LNCaP clone FGC (cell line): ENCODE measurements around the gene TCAP.
"Not testable (repeated sequence)": the region's sequence is repeated elsewhere in the genome, so short reads cannot be mapped to it uniquely, and the experiment has no call there.

Source experiments
- DNase-seq: peaks from one replicate; pipeline ENCODE4 v3.0.0-alpha.2; 2011; ENCODE audit warnings: low read depth
- H3K4me3 ChIP-seq: 2 replicates; pipeline ENCODE4 v1.5.1; 2011; ENCODE audit warnings: mild to moderate bottlenecking, low read depth, low read length, control low read depth
- TF ChIP-seq, protein P1 (sequence below): IDR thresholded peaks from 2 replicates; pipeline ENCODE4 v1.5.1; 2012; ENCODE audit warnings: mild to moderate bottlenecking; ENCODE audit not compliant: control insufficient read depth, insufficient read depth; ENCODE audit errors: extremely low read depth

Gene TCAP

DNA sequence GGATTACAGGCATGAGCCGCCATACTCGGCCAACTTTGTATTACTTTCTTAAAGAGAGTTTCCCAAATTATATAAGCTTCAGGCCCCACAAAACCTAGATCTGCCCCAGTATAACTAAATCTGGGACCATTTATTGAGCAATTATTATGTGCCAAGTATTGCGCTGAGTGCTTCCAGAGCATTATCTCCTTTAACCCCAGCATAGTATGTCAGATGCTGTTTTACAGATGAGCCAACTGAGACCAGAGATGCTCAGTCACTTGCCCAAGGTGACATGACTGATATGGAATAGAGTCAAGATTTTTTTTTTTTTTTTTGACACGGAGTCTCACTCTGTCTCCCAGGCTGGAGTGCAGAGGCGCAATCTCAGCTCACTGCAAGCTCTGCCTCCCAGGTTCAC, 32.8 kb downstream of the TCAP start:
- no peak for DNase-seq
- H3K4me3 ChIP-seq = no peak overlapping the region
- TF ChIP-seq, protein P1, sequence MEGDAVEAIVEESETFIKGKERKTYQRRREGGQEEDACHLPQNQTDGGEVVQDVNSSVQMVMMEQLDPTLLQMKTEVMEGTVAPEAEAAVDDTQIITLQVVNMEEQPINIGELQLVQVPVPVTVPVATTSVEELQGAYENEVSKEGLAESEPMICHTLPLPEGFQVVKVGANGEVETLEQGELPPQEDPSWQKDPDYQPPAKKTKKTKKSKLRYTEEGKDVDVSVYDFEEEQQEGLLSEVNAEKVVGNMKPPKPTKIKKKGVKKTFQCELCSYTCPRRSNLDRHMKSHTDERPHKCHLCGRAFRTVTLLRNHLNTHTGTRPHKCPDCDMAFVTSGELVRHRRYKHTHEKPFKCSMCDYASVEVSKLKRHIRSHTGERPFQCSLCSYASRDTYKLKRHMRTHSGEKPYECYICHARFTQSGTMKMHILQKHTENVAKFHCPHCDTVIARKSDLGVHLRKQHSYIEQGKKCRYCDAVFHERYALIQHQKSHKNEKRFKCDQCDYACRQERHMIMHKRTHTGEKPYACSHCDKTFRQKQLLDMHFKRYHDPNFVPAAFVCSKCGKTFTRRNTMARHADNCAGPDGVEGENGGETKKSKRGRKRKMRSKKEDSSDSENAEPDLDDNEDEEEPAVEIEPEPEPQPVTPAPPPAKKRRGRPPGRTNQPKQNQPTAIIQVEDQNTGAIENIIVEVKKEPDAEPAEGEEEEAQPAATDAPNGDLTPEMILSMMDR = no peak

DNA sequence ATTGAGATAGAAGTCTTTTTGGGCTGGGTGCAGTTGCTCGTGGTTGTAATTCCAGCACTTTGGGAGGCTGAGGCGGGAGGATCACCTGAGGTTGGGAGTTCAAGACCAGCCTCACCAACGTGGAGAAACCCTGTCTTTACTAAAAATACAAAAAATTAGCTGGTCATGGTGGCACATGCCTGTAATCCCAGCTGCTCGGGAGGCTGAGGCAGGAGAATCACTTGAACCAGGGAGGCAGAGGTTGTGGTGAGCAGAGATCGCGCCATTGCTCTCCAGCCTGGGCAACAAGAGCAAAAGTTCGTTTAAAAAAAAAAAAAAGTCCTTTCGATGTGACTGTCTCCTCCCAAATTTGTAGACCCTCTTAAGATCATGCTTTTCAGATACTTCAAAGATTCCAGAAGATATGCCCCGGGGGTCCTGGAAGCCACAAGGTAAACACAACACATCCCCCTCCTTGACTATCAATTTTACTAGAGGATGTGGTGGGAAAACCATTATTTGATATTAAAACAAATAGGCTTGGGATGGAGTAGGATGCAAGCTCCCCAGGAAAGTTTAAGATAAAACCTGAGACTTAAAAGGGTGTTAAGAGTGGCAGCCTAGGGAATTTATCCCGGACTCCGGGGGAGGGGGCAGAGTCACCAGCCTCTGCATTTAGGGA, 34.1 kb downstream of the TCAP start:
- DNase-seq = not testable (repeated sequence)
- peak overlapping the region; percentile 90 for H3K4me3 ChIP-seq

DNA sequence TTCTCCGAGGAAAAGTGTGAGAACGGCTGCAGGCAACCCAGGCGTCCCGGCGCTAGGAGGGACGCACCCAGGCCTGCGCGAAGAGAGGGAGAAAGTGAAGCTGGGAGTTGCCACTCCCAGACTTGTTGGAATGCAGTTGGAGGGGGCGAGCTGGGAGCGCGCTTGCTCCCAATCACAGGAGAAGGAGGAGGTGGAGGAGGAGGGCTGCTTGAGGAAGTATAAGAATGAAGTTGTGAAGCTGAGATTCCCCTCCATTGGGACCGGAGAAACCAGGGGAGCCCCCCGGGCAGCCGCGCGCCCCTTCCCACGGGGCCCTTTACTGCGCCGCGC, 34.6 kb downstream of the TCAP start, which contains the start of gene ERBB2:
TSS of gene ERBB2 (plus strand) at position 247 of the 330 bp plus-strand sequence. CDS start 175 bp downstream, outside the sequence.
- peak within 1 kb of the TSS; percentile 90 for H3K4me3 ChIP-seq
- peak; percentile 68 for DNase-seq

DNA sequence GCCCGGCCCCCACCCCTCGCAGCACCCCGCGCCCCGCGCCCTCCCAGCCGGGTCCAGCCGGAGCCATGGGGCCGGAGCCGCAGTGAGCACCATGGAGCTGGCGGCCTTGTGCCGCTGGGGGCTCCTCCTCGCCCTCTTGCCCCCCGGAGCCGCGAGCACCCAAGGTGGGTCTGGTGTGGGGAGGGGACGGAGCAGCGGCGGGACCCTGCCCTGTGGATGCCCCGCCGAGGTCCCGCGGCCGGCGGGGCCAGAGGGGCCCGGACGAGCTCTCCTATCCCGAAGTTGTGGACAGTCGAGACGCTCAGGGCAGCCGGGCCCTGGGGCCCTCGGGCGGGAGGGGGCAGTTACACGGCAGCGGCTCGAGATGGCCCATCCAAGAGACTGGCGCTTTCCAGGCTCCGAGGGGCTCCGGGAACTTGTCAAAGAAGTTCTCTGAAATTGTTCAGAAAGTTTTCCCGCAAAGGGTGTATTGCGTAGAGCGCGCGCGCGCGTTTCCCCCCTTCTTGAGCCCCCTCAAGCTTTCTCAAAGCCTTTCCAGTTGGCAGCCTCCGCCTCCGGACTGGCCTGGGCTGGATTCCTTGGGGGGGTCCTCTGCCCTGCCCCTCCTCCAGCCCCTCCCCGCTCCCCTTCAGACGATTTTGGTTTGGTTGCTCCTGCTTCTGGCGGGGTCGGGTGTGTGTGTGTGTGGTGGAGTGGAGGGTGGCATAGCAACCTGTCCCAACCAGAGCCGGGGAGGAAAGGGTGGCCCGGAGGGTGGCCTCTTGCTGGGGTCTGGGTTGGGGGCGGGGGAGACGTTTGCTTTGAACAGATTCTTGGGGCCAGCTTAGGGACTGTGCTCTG, 35.2 kb downstream of the TCAP start:
- TF ChIP-seq, protein P1 = no peak
- no peak for DNase-seq
- peak overlapping the region; percentile 90 for H3K4me3 ChIP-seq

More for the DNA sequence above, 34.6 kb downstream of the TCAP start, which contains the start of gene ERBB2:
- TF ChIP-seq, protein P1 = no peak

DNA sequence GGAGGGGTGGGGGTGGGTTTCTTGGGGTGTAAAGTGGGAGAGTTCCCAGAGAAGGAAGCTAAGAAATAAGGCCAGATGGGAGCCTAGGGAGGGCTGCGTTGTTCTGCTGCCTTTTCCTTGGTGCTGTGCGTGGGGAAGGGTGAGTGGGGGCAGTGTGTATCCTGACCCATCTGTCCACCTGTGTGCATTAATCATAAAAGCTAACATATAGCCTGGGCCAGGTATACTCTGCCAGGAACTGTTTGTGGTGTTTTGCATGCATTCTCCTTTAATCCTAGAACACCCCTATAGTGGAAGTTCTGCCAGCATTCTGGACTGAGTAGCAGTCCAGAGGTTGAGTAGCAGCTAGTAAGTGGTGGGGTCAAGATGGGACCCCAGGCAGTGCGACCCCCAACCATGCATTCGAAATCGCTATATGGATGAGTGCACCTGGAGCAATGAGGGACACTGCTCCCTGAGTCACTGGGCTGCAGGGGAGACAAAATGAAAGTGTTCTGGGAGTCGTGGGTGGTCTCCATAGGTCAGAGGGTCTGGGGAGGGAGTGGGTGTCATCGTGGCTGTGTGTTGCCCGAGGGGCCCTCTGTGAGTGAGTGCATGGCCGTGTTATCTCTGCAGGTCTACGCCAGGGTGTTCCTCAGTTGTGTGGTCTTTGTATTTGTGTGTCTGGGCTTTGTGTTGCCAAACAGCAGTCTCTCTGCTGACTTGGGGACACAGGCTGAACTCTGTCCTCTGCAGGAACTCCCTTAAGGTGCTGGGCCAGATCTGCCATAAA, 36.0 kb downstream of the TCAP start:
- TF ChIP-seq, protein P1 = no peak
- DNase-seq = no peak
- peak overlapping the region; percentile 90 for H3K4me3 ChIP-seq

DNA sequence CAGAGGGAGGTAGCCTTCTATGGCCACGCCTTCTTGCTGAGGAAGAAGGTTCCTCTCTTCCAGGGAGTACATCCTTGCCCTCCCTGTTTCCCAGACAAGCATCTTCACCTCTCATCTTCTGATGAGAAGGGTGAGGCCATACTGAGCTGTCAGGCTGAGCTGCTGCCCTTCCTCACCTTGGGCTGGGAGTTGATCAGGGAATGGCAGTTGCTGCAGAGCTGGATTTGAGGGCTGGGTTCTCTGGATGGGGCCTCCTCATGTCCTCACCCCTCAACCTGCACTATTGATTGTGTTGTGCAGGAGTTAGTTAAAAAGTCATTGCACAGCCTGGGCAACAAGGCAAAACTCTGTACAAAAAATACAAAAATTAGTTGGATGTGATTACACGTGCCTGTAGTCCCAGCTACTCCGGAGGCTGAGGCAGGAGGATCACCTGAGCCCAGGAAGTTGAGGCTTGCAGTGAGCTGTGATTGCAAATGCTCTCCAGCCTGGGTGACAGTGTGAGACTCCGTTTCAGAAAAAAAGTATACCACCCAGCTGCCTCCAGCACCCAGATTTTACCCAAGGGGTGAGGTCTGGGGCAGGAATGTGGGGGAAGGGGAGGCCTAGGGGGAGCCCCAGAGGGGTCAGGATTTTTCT, 36.8 kb downstream of the TCAP start:
- no peak for DNase-seq
- H3K4me3 ChIP-seq = peak overlapping the region; percentile 90
- TF ChIP-seq, protein P1 = no peak
